HG02970 (cell line): ENCODE results near the gene RIPK4.

ENCODE experiments used
- ATAC-seq: cut with Tn5 transposase; IDR thresholded peaks from one replicate; pipeline ENCODE4 v1.9.1; 2021; ENCODE audit warnings: mild to moderate bottlenecking, moderate library complexity, moderate number of reproducible peaks; ENCODE audit not compliant: unreplicated experiment, low FRiP score

RIPK4 gene

GRCh38 chr21:41766883-41767605 is at the start of gene RIPK4:
Gene RIPK4 (minus strand): TSS chr21:41767052. CDS start chr21:41767041, 11 bp downstream.
- ATAC-seq: no peak

- ATAC-seq: no peak
Observed at GRCh38 chr21:41815652-41816582, 49.1 kb upstream of the RIPK4 start.

- no peak for ATAC-seq
Observed at GRCh38 chr21:41813226-41813625, 46.4 kb upstream of the RIPK4 start.

- no peak for ATAC-seq
Observed at GRCh38 chr21:41812679-41813078, 45.8 kb upstream of the RIPK4 start.

GRCh38 chr21:41810597-41810932 is 43.7 kb upstream of the RIPK4 start:
- ATAC-seq: no peak

- ATAC-seq: no peak
Observed at GRCh38 chr21:41809891-41810596, 43.2 kb upstream of the RIPK4 start.

GRCh38 chr21:41808846-41809245 is 42.0 kb upstream of the RIPK4 start:
- no peak for ATAC-seq

- ATAC-seq: no peak
Observed at GRCh38 chr21:41808094-41808493, 41.2 kb upstream of the RIPK4 start.

GRCh38 chr21:41806773-41807172 is 39.9 kb upstream of the RIPK4 start:
- ATAC-seq: no peak

GRCh38 chr21:41805643-41806042 is 38.8 kb upstream of the RIPK4 start:
- no peak for ATAC-seq

GRCh38 chr21:41805038-41805437 is 38.2 kb upstream of the RIPK4 start:
- no peak for ATAC-seq

- ATAC-seq: no peak
Observed at GRCh38 chr21:41804381-41804780, 37.5 kb upstream of the RIPK4 start.

- ATAC-seq: no peak
Observed at GRCh38 chr21:41803316-41803715, 36.5 kb upstream of the RIPK4 start.

- ATAC-seq: no peak
Observed at GRCh38 chr21:41802684-41803083, 35.8 kb upstream of the RIPK4 start.

GRCh38 chr21:41802198-41802584 is 35.3 kb upstream of the RIPK4 start:
- ATAC-seq: no peak

GRCh38 chr21:41801321-41802197 is 34.7 kb upstream of the RIPK4 start:
- ATAC-seq: no peak

GRCh38 chr21:41800425-41801320 is 33.8 kb upstream of the RIPK4 start:
- no peak for ATAC-seq

GRCh38 chr21:41799763-41800162 is 32.9 kb upstream of the RIPK4 start:
- no peak for ATAC-seq

- ATAC-seq: no peak
Observed at GRCh38 chr21:41798326-41798725, 31.5 kb upstream of the RIPK4 start.
